Activated naive CD4-positive, alpha-beta T cell (primary cell): ENCODE measurements around the gene SWT1.
"Not testable (repeated sequence)": the region's sequence is repeated elsewhere in the genome, so short reads cannot be mapped to it uniquely, and the experiment has no call there.

Source experiments
- DNase-seq, 4 experiments: peaks; one replicate each; lab custom pipeline; 2025; lab: John Stamatoyannopoulos, UW

Gene SWT1

GRCh38 chr1:185249563-185249962 lies 92.6 kb downstream of the SWT1 start:
- DNase-seq: no peak

- DNase-seq: no peak
Observed at GRCh38 chr1:185250063-185250462, 93.1 kb downstream of the SWT1 start.

GRCh38 chr1:185251928-185252327 lies 95.0 kb downstream of the SWT1 start:
- DNase-seq: not testable (repeated sequence)

- DNase-seq: not testable (repeated sequence)
Observed at GRCh38 chr1:185252404-185252803, 95.4 kb downstream of the SWT1 start.

- DNase-seq: not testable (repeated sequence)
Observed at GRCh38 chr1:185255595-185255994, 98.6 kb downstream of the SWT1 start.

- not testable (repeated sequence) for DNase-seq
Observed at GRCh38 chr1:185257116-185257949, 100.4 kb downstream of the SWT1 start.

- DNase-seq: no peak
Observed at GRCh38 chr1:185257950-185258208, 100.9 kb downstream of the SWT1 start.

- no peak for DNase-seq
Observed at GRCh38 chr1:185258676-185259075, 101.7 kb downstream of the SWT1 start.

GRCh38 chr1:185260611-185261010 lies 103.6 kb downstream of the SWT1 start:
- DNase-seq: no peak

- DNase-seq: no peak
Observed at GRCh38 chr1:185262151-185262550, 105.2 kb downstream of the SWT1 start.

- no peak for DNase-seq
Observed at GRCh38 chr1:185263292-185263691, 106.3 kb downstream of the SWT1 start.

GRCh38 chr1:185263780-185264179 lies 106.8 kb downstream of the SWT1 start:
- no peak for DNase-seq

- no peak for DNase-seq
Observed at GRCh38 chr1:185265314-185265713, 108.3 kb downstream of the SWT1 start.

- DNase-seq: no peak
Observed at GRCh38 chr1:185267301-185267700, 110.3 kb downstream of the SWT1 start.

GRCh38 chr1:185267701-185268100 lies 110.7 kb downstream of the SWT1 start:
- DNase-seq: no peak

GRCh38 chr1:185268352-185268751 lies 111.4 kb downstream of the SWT1 start:
- DNase-seq: no peak

- no peak for DNase-seq
Observed at GRCh38 chr1:185271921-185272320, 115.0 kb downstream of the SWT1 start.

GRCh38 chr1:185279571-185279970 lies 122.6 kb downstream of the SWT1 start:
- no peak for DNase-seq

GRCh38 chr1:185280589-185280988 lies 123.6 kb downstream of the SWT1 start:
- no peak for DNase-seq

- DNase-seq: peak in 1 of 4 experiments; percentile 4
Observed at GRCh38 chr1:185281245-185281644, 124.3 kb downstream of the SWT1 start.

GRCh38 chr1:185284116-185284515 lies 127.1 kb downstream of the SWT1 start:
- DNase-seq: no peak

- no peak for DNase-seq
Observed at GRCh38 chr1:185284533-185285276, 127.7 kb downstream of the SWT1 start.

- DNase-seq: no peak
Observed at GRCh38 chr1:185287451-185287850, 130.5 kb downstream of the SWT1 start.

- DNase-seq: no peak
Observed at GRCh38 chr1:185288435-185288834, 131.5 kb downstream of the SWT1 start.
